GM19239 (cell line): ENCODE data around the gene PEX10.
"Not testable (repeated sequence)": the region's sequence is repeated elsewhere in the genome, so short reads cannot be mapped to it uniquely, and the experiment has no call there.

Source experiments
- DNase-seq: peaks from one replicate; pipeline ENCODE4 v3.0.0; 2011; ENCODE audit warnings: low spot score; ENCODE audit not compliant: insufficient read length
- FAIRE-seq: peaks from 2 replicates; lab custom pipeline; 2011; peaks lifted over from hg19 to GRCh38; lab: Jason Lieb, UNC

Gene PEX10

GRCh38 chr1:2412395-2412772 lies at the start of gene PEX10:
TSS of gene PEX10 (minus strand) at chr1:2412564. CDS start at chr1:2412502, 62 bp downstream.
- FAIRE-seq (peak; percentile 92), DNase-seq (peak; percentile 97)

- DNase-seq (no peak), FAIRE-seq (no peak)
Measured at GRCh38 chr1:2460996-2461751, 48.8 kb upstream of the PEX10 start.

DNA sequence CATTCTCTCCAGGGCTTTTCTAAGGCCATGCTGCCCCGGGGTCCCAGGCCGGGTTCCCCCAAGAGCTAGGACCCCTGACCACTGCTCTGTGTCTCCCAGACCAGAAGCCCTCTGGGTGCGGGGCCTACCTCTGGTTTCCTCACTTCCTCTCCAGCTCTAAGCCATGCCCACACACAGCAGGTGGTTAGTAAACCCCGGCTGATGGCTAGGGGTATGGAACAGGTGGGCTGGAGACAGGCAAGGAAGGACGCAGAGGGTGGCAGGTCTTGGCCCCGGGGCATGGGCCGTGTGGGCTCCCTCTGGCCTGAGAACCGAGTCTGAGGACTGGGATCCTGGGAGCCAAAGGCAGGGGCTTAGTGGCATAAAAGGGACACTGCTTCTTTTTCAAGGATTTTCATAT lies 47.8 kb upstream of the PEX10 start:
- FAIRE-seq (no peak), DNase-seq (no peak)

- FAIRE-seq (no peak), DNase-seq (no peak)
Measured at GRCh38 chr1:2459757-2460156, 47.4 kb upstream of the PEX10 start.

DNA sequence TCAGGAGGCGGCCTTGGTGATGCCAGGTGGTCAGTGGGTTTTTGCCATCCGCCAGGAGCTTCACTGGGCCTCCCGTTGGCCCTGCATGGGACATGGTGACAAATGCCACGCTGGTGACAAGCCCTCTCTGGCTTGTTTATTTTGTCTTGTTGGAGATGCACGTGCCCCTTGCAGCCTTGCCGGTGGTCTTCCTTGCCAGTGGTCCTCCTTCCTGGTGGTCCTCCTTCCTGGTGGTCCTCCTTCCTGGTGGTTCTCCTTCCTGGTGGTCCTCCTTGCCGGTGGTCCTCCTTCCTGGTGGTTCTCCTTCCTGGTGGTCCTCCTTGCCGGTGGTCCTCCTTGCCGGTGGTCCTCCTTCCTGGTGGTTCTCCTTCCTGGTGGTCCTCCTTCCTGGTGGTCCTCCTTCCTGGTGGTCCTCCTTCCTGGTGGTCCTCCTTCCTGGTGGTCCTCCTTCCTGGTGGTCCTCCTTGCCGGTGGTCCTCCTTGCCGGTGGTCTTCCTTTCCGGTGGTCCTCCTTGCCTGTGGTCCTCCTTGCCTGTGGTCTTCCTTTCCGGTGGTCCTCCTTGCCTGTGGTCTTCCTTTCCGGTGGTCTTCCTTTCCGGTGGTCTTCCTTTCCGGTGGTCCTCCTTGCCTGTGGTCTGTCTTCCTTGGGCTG lies 46.9 kb upstream of the PEX10 start:
- not testable (repeated sequence) for DNase-seq, FAIRE-seq

DNA sequence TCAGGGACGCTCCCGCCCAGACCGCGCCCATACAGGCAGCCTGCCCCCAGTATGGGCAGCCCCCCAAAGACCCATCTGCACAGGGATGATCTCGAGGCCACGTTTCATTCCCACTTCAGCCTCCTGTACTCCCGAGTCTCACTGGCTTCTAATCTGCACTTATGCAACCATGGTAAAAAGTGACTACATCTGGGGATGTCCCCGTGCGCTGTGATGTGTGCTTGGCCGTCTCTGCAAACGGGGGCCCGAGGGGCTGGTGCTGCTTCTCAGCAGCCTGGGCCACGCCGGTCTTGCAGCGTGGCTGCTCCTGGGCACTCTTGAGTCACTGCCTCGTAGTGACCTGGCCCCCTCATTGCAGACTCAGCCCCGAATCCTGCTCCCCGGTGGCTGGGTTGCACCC lies 46.3 kb upstream of the PEX10 start:
- DNase-seq: no peak
- FAIRE-seq: no peak

- no peak for FAIRE-seq
- DNase-seq: no peak
Measured at GRCh38 chr1:2457444-2457843, 45.1 kb upstream of the PEX10 start.

GRCh38 chr1:2455757-2456156 lies 43.4 kb upstream of the PEX10 start:
- DNase-seq: no peak
- FAIRE-seq: no peak

GRCh38 chr1:2454227-2454626 lies 41.9 kb upstream of the PEX10 start:
- no peak for FAIRE-seq

DNA sequence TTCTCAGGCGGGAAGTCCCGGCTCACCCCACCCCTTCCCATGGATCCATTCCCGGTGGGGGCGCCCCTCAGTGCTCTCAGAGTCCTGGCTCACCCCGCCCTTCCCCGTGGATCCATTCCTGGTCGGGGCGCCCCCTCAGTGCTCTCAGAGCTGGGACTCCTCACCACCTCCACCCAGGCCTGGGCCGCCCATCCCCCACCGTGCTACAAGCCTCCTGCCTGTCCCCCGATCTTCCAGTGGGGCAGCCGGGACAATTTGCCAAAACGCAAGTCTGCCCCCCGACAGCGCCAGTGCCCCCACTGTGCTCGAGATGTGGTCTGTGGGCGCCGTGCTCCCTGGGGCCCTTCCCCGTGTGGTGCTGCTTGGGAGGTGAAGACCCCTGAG lies 40.6 kb upstream of the PEX10 start:
- no peak for DNase-seq
- no peak for FAIRE-seq

More at GRCh38 chr1:2454227-2454626, 41.9 kb upstream of the PEX10 start:
- no peak for DNase-seq

DNA sequence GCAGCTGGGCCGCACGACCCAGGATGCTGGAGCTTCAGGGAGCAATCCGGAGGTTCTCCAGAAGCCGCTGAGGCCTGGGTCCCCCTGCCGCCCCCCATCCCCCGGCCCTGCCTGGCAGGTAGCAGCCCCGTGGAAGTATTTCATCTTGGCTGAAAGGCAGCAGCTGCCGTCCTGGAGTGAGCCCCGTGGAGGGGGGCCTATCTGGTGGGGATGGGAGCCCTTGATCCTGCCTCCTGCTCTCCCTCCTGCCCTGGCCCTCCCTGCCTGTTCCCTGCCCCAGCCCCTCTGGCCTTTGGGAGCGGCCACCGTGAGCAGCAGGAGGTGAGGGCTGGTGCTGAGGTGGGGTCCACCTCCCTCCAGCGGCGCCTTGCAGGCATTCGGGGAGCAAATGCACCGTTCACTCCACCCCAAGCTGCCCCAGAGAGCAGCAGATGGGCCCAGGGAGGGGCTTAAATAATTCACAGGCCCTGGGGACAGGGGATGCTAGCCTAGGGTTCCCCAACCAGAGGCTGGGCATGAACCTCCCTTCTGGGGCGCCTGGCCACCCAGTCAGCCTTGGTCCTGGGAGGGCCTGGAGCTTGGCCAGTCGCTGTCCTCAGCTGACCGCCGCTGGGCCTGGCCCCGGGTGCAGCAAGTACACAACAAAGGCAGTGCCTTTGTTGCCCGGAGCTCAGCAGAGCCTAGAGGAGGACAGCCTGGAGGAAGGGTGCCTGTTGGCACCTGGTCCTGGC lies 40.0 kb upstream of the PEX10 start:
- DNase-seq (no peak), FAIRE-seq (no peak)

GRCh38 chr1:2451741-2452140 lies 39.4 kb upstream of the PEX10 start:
- no peak for FAIRE-seq
- DNase-seq: no peak

GRCh38 chr1:2449636-2450454 lies 37.5 kb upstream of the PEX10 start:
- DNase-seq: no peak
- no peak for FAIRE-seq

DNA sequence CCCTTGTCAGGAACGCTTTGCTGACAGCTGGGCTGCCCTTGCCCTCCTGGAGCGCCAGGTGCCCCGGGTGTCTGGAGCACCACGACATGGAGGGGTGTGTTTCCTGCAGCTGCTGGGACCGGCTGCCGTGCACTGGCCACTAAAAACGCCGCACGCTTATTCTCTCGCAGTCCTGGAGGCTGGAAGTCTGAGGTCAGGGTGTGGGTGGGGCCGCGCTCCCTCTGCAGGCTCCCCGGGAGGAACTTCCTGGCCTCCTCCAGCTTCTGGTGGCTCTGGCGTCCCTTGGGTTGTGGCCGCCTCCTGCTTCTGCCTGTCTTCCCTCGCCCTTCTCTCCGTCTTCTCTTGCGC lies 35.7 kb upstream of the PEX10 start:
- DNase-seq: no peak
- no peak for FAIRE-seq

- DNase-seq: no peak
Measured at GRCh38 chr1:2447276-2448097, 35.1 kb upstream of the PEX10 start.

GRCh38 chr1:2446861-2447260 lies 34.5 kb upstream of the PEX10 start:
- FAIRE-seq: no peak
- DNase-seq: no peak

More at GRCh38 chr1:2447276-2448097, 35.1 kb upstream of the PEX10 start:
- FAIRE-seq: no peak

- FAIRE-seq: no peak
- DNase-seq: no peak
Measured at GRCh38 chr1:2446394-2446793, 34.0 kb upstream of the PEX10 start.

DNA sequence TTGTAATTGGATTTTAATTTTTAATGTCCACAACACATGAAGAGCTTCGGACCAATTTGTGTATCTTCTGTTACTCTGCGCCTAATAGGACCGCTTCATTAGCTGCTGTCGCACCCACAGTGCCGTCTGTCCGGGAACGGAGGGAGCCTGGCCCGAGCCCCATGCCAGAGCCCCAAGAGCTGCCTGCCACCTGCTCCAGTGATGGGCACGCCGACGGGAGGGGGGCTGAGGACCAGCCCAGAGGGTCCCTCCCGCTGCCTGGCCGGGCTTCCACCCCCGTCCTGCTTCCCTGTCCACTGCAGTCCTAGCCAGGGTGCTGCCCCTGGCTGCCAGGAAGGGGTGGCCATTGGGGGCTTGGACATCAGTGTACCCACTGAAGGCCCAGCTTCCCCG lies 33.5 kb upstream of the PEX10 start:
- FAIRE-seq: no peak

DNA sequence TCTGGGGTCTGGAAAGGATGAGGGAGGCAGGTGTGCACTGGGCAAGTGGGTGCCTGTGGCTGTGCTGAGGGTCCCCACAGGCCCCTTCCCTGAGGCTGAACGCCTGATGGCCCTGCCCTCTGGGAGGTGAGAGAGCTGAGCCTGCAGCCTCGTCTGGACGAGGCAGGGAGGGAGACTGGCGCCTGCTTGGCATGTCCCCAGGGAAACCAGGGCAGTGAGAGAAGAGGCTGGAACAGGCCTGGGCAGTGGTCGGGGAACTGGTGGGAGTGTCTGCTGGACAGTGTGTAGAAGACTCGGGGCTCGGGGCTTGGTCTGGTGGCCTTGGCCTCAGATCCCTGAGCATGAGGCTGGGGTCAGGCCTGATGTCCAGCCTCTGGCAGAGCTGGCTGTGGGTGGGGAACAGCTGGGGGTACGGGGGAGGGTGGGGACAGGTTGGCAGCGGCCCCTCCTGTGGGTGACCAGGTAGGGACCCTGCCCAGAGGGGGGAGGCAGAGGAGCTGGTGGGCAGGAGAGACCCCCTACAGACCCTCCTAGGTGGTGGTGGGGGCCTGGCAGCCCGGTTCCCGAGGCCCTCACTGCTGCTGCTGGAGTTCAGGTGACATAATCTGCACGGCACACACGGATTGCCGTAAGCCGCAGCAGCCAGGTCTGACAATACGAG lies 32.9 kb upstream of the PEX10 start:
- FAIRE-seq: no peak
- DNase-seq: no peak

More for the DNA sequence above, 33.5 kb upstream of the PEX10 start:
- DNase-seq: no peak
